Measurements from ENCODE around the gene TENM4.

- TF ChIP-seq POU6F1 (CRISPR knock-in tag; IDR thresholded peaks at IDR 0.05; ENCODE audit: borderline replicate concordance, low read depth) (no peak), RARB (CRISPR knock-in tag; IDR thresholded peaks at IDR 0.05) (no peak), ZFP30 (CRISPR knock-in tag; IDR thresholded peaks at IDR 0.05) (no peak), ZNF565 (CRISPR knock-in tag; conservative IDR thresholded peaks at IDR 0.05; ENCODE audit: low read depth) (no peak), CSRNP3 (CRISPR knock-in tag; IDR thresholded peaks at IDR 0.05) (no peak), TOX (CRISPR knock-in tag; IDR thresholded peaks at IDR 0.05; ENCODE audit: borderline replicate concordance) (no peak), CSDC2 (CRISPR knock-in tag; IDR thresholded peaks at IDR 0.05) (no peak), BACH2 (CRISPR knock-in tag; IDR thresholded peaks at IDR 0.05; ENCODE audit: borderline replicate concordance) (no peak), ESRRG (CRISPR knock-in tag; IDR thresholded peaks at IDR 0.05) (no peak), SNAI2 (CRISPR knock-in tag; IDR thresholded peaks at IDR 0.05) (no peak)
- TF ChIP-seq, protein P1, sequence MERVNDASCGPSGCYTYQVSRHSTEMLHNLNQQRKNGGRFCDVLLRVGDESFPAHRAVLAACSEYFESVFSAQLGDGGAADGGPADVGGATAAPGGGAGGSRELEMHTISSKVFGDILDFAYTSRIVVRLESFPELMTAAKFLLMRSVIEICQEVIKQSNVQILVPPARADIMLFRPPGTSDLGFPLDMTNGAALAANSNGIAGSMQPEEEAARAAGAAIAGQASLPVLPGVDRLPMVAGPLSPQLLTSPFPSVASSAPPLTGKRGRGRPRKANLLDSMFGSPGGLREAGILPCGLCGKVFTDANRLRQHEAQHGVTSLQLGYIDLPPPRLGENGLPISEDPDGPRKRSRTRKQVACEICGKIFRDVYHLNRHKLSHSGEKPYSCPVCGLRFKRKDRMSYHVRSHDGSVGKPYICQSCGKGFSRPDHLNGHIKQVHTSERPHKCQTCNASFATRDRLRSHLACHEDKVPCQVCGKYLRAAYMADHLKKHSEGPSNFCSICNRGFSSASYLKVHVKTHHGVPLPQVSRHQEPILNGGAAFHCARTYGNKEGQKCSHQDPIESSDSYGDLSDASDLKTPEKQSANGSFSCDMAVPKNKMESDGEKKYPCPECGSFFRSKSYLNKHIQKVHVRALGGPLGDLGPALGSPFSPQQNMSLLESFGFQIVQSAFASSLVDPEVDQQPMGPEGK (CRISPR knock-in tag; IDR thresholded peaks at IDR 0.05; ENCODE audit: borderline replicate concordance): no peak
These were observed 502.8 kb downstream of the TENM4 start for GRCh38 chr11:78938036-78938435.
